Gastroesophageal sphincter (tissue), 3 donors: Measurements from ENCODE around the gene SLAMF1.

Experiments used
- POLR2A ChIP-seq, 2 donors: fragments of 450-650 bp; IDR thresholded peaks; one replicate each; pipeline ENCODE4 v1.6.1; 2017; ENCODE audit warnings: antibody characterized with exemption in 2 of 2, mild to moderate bottlenecking in 2 of 2, moderate library complexity in 1 of 2
- TF ChIP-seq, protein P1 (sequence below), 4 experiments: fragments of 200-600 bp in 2 of 4; fragments of 450-650 bp in 2 of 4; sonication (generic) in 1 of 4; IDR thresholded peaks; one replicate each; pipeline ENCODE4 v1.5.1; 2017 to 2019; ENCODE audit warnings: antibody characterized with exemption in 4 of 4, mild to moderate bottlenecking in 2 of 4, moderate library complexity in 2 of 4

DNA sequence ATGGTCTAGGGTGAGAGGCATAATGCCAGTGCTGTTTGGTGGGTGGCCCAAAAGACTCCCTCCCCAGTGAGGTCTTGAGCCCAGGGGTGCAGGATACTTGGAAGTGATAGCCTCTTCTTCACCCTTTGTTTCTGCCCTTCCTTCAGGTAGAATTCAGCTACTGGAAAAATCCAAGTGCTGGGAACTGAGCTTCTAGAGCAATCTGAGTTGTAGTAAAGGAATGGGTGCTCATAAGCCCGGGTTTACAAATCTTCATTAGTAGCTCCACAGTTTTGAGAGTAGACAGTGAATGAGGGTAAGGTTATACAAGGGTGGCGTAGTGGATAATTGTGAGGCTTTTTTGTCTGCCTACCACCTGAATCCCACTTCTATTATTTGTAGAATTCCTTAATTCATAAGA, 38.3 kb downstream of the SLAMF1 start:
- TF ChIP-seq, protein P1, sequence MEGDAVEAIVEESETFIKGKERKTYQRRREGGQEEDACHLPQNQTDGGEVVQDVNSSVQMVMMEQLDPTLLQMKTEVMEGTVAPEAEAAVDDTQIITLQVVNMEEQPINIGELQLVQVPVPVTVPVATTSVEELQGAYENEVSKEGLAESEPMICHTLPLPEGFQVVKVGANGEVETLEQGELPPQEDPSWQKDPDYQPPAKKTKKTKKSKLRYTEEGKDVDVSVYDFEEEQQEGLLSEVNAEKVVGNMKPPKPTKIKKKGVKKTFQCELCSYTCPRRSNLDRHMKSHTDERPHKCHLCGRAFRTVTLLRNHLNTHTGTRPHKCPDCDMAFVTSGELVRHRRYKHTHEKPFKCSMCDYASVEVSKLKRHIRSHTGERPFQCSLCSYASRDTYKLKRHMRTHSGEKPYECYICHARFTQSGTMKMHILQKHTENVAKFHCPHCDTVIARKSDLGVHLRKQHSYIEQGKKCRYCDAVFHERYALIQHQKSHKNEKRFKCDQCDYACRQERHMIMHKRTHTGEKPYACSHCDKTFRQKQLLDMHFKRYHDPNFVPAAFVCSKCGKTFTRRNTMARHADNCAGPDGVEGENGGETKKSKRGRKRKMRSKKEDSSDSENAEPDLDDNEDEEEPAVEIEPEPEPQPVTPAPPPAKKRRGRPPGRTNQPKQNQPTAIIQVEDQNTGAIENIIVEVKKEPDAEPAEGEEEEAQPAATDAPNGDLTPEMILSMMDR (IDR thresholded peaks at IDR 0.05) = no peak
- no peak for TF ChIP-seq POLR2A (IDR thresholded peaks at IDR 0.05)
